ENCODE measurements around the gene PRKCQ.

PRKCQ gene

DNA sequence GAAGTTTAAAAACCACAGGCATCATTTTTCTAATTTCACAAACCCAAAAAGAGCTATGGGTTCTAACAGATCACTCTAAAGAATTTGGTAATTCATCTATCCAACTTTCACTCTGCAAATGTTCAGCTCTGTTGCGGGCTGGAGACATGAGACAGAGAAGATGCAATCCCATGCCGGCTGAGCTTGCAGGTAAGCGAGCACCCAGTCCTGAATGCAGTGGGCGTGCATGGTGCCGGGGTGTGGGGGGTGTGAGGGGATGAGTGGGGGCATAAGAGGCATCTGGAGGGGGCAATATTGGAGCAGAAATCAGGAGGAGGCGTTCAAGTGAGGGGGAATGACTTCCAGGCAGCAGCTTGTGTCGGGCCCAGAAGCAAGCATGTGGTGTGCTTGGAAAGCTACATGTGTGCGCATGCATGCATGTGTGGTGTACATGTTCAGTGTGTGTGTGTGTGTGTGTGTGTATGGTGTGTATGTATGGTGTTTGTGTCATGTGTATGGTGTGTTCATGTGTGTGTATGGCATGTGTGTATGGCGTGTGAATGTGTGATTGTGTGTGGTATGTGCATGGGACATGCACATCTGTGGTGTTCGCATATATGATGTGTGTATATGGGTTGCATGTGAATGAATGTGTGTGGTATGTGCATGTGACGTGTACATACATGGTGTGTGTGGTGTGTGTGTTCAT lies 172.9 kb downstream of the PRKCQ start:
- Histone ChIP-seq H3K4me3 (replicated peaks; ENCODE audit: insufficient read depth, low read length) (no peak overlapping the region), H3K27ac (replicated peaks) (no peak overlapping the region), H3K27me3 (ENCODE audit: insufficient read depth, poor library complexity, severe bottlenecking) (no peaks in the 10 kb centered on the region)
- TF ChIP-seq GABPA (IDR thresholded peaks at IDR 0.05; ENCODE audit: low read depth) (no peak), POLR2AphosphoS5 (IDR thresholded peaks at IDR 0.05; ENCODE audit: low read depth) (no peak), SPI1 (IDR thresholded peaks at IDR 0.05; ENCODE audit: borderline replicate concordance, low read depth) (no peak)
- TF ChIP-seq, protein P1, sequence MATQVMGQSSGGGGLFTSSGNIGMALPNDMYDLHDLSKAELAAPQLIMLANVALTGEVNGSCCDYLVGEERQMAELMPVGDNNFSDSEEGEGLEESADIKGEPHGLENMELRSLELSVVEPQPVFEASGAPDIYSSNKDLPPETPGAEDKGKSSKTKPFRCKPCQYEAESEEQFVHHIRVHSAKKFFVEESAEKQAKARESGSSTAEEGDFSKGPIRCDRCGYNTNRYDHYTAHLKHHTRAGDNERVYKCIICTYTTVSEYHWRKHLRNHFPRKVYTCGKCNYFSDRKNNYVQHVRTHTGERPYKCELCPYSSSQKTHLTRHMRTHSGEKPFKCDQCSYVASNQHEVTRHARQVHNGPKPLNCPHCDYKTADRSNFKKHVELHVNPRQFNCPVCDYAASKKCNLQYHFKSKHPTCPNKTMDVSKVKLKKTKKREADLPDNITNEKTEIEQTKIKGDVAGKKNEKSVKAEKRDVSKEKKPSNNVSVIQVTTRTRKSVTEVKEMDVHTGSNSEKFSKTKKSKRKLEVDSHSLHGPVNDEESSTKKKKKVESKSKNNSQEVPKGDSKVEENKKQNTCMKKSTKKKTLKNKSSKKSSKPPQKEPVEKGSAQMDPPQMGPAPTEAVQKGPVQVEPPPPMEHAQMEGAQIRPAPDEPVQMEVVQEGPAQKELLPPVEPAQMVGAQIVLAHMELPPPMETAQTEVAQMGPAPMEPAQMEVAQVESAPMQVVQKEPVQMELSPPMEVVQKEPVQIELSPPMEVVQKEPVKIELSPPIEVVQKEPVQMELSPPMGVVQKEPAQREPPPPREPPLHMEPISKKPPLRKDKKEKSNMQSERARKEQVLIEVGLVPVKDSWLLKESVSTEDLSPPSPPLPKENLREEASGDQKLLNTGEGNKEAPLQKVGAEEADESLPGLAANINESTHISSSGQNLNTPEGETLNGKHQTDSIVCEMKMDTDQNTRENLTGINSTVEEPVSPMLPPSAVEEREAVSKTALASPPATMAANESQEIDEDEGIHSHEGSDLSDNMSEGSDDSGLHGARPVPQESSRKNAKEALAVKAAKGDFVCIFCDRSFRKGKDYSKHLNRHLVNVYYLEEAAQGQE (IDR thresholded peaks at IDR 0.05; ENCODE audit: insufficient replicate concordance, low read depth) = no peak
- TF ChIP-seq, protein P2, sequence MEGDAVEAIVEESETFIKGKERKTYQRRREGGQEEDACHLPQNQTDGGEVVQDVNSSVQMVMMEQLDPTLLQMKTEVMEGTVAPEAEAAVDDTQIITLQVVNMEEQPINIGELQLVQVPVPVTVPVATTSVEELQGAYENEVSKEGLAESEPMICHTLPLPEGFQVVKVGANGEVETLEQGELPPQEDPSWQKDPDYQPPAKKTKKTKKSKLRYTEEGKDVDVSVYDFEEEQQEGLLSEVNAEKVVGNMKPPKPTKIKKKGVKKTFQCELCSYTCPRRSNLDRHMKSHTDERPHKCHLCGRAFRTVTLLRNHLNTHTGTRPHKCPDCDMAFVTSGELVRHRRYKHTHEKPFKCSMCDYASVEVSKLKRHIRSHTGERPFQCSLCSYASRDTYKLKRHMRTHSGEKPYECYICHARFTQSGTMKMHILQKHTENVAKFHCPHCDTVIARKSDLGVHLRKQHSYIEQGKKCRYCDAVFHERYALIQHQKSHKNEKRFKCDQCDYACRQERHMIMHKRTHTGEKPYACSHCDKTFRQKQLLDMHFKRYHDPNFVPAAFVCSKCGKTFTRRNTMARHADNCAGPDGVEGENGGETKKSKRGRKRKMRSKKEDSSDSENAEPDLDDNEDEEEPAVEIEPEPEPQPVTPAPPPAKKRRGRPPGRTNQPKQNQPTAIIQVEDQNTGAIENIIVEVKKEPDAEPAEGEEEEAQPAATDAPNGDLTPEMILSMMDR (IDR thresholded peaks at IDR 0.05; ENCODE audit: insufficient read depth, low read length) = no peak
- DNase-seq (ENCODE audit: low read depth in 1 of 2, low spot score in 1 of 2) = no peak

DNA sequence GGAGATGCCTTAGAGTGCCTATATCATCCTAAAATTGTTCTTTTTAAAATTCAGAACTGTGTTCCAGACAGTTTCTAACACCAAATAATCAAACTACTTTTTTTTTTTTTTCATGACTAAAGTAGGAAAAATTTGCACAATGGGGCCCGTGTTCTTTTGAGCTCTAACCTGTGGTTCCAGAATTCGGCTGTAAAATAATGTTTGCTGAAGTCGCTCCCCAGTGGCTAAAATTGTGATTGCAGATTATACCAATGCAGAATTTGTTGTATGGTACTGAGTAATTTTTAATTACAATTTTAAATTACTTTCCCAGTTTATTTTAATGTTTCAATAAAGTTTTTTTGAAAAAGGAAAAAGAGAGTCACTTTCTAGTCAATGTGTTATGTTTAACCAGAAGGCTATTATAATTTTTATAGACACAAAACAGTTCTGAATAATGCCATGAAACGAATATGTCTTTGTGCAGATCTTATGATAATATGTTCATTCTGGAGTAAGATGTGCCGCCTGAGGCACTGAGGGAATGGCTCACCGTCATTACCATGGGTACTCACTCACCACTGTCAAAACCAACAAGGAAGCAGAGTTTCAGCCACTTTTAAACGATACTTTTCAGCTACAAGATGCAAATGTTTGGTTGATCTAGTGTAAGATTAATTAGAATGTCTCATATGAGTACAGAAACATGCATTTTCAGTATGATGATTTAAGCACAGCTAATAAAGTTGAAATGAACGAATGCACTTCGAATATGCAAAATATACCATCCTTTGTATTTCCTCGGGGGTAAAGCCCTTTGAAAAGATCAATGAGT lies 173.6 kb downstream of the PRKCQ start:
- no peak for DNase-seq (ENCODE audit: low read depth in 1 of 2, low spot score in 1 of 2)
- Histone ChIP-seq H3K27ac (replicated peaks) (no peak overlapping the region), H3K27me3 (ENCODE audit: insufficient read depth, poor library complexity, severe bottlenecking) (no peaks in the 10 kb centered on the region), H3K4me3 (replicated peaks; ENCODE audit: insufficient read depth, low read length) (no peak overlapping the region)
- TF ChIP-seq, protein P2 (IDR thresholded peaks at IDR 0.05; ENCODE audit: insufficient read depth, low read length) = no peak
- TF ChIP-seq GABPA (IDR thresholded peaks at IDR 0.05; ENCODE audit: low read depth) (no peak), SPI1 (IDR thresholded peaks at IDR 0.05; ENCODE audit: borderline replicate concordance, low read depth) (no peak), POLR2AphosphoS5 (IDR thresholded peaks at IDR 0.05; ENCODE audit: low read depth) (no peak)
- TF ChIP-seq, protein P1 (IDR thresholded peaks at IDR 0.05; ENCODE audit: insufficient replicate concordance, low read depth) = no peak

DNA sequence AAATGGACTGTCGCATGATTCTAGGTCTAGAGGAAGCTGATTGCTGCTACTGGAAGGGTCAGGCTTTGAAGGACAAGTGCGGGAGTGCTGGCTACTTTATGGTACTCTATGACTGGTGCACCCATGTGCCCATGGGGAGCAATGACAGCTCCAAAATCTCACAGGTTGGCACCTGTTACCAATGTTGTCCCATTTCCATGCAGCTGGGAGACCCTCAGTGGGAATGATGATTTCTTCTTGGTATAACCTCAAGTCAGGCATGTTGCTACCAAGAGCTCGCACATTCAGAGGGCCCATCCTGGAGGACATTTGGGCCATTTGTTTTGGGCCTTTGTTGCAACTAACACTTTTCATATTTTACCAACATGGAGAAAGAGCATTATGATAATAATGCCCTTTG lies 174.4 kb downstream of the PRKCQ start:
- no peak overlapping the region for H3K27ac ChIP-seq (replicated peaks)
- no peaks in the 10 kb centered on the region for H3K27me3 ChIP-seq (ENCODE audit: insufficient read depth, poor library complexity, severe bottlenecking)
- TF ChIP-seq GABPA (IDR thresholded peaks at IDR 0.05; ENCODE audit: low read depth) = no peak
- no peak for TF ChIP-seq SPI1 (IDR thresholded peaks at IDR 0.05; ENCODE audit: borderline replicate concordance, low read depth)
- no peak for TF ChIP-seq POLR2AphosphoS5 (IDR thresholded peaks at IDR 0.05; ENCODE audit: low read depth)
- TF ChIP-seq, protein P2 (IDR thresholded peaks at IDR 0.05; ENCODE audit: insufficient read depth, low read length) = no peak
- TF ChIP-seq, protein P1 (IDR thresholded peaks at IDR 0.05; ENCODE audit: insufficient replicate concordance, low read depth) = no peak

More for the DNA sequence above, 174.4 kb downstream of the PRKCQ start:
- no peak overlapping the region for H3K4me3 ChIP-seq (replicated peaks; ENCODE audit: insufficient read depth, low read length)
- no peak for DNase-seq (ENCODE audit: low read depth in 1 of 2, low spot score in 1 of 2)

Data from HL-60 (cell line).